Stimulated activated CD4-positive, alpha-beta T cell treated with anti-CD3 and anti-CD28 coated beads, Interleukin-12 subunit alpha, Interleukin-12 subunit beta, amount 100 ng/mL, for 48 hours (primary cell): ENCODE results near the gene ZNF837.

ENCODE experiments used
- DNase-seq, 3 donors: peaks; one replicate each; pipeline ENCODE4 v3.0.0-alpha.2; 2020; ENCODE audit warnings: low read depth in 2 of 3, low spot score in 1 of 3

The ZNF837 gene

DNA sequence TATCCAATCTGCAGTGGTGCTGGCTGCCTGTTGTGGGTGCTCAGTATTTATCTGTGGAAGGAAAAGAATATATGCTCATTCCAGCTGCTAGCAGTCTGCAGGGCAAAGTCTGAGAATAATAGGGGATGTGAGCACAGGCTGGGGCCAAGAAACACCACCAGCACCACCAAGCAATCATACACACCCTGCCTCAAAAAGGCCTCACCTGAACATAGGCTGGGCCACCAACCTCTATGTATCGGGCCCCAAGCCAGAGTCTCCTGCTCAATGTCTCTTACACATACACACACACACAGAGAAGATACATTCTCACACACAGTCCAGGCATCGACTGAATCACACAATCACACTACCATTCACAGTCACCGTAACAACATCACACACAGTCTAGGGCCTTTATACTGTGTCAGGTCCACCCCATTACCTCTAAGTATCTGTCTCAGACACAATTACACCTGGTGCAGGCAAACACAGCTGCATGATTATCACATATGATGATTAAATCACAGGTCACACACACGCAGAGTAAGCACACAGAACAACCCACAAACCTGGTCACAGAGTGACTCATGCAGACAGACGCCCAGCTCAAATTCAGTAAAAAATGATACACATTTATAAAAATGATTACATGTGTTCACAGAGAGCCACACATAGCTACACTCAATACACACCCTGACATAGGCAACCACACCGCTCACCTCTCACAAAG is 55.4 kb downstream of the ZNF837 start:
- DNase-seq: no peak

DNA sequence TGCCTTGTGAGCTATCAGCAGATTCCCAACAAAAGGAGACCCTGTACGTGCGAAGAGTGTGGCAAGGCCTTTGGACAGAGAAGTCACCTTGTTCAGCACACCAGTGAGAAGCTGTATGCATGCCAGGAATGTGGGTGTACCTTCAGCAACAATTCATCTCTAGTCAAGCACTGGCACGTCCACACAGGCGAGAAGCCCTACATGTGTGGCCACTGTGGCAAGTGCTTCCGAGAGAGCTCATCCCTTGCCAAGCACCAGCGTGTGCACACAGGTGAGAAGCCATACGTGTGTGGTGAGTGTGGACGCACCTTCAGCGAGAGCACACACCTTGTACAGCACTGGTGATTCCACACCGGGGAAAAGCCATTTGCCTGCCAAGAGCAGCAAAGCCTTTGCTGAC is 61.6 kb downstream of the ZNF837 start:
- no peak for DNase-seq

DNA sequence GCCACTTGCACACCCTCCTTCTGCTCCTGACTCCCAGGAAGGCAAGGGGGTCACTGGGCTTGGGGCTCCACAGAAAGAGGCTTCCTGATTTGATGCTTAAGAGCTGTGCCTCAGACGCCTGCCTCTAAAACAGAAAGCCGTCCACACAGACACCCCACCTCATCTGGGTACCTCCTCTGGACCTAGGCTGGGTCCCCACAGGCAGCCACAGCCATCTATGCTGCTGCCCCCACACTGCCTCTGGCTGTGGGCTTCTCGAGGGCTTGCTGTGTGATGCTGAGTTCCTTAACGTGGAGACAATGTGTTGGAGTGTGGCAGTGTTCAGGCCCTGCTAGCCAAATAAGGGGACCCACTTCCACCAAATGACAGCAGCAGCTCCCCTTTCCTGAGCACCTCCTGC is 62.5 kb downstream of the ZNF837 start:
- no peak for DNase-seq
